Activated effector memory CD4-positive, alpha-beta T cell treated with Interleukin-2 at 50 U/mL for 16 hours (primary cell): ENCODE measurements around the gene PXDC1.
"Not testable (repeated sequence)": the region's sequence is repeated elsewhere in the genome, so short reads cannot be mapped to it uniquely, and the experiment has no call there.

Experiments
- DNase-seq: peaks from one replicate; pipeline ENCODE4 v3.0.0-alpha.2; 2020

PXDC1 gene

GRCh38 chr6:3729603-3730344, 21.7 kb downstream of the PXDC1 start:
- no peak for DNase-seq

DNA sequence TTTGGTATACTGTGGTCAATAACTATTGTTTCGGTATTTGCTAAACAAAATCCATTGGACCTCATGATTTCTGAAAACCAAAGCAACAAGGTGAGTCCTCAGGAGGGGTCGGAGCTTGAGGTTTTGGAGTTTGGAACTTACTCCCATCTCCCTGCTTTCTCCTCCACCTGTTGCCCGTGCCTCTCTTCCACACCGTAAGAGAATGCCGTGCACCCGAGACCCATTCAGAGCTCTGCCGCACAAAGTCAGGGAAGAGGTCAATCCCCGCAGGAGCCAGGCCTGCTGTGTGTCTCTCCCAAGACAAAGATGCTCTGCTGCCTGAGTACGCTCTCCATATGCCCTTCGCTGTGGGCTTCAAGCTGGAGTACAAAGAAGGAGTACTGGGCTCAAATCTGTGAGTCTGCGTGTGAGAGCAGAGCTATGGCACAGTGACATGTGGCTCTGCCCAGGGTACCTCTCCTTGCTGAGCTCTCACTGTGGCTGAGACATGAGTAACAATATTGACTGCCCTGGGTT, 23.9 kb downstream of the PXDC1 start:
- DNase-seq: no peak

- DNase-seq: no peak
Observed at GRCh38 chr6:3727036-3727435, 24.5 kb downstream of the PXDC1 start.

GRCh38 chr6:3726421-3726820, 25.1 kb downstream of the PXDC1 start:
- DNase-seq: no peak

DNA sequence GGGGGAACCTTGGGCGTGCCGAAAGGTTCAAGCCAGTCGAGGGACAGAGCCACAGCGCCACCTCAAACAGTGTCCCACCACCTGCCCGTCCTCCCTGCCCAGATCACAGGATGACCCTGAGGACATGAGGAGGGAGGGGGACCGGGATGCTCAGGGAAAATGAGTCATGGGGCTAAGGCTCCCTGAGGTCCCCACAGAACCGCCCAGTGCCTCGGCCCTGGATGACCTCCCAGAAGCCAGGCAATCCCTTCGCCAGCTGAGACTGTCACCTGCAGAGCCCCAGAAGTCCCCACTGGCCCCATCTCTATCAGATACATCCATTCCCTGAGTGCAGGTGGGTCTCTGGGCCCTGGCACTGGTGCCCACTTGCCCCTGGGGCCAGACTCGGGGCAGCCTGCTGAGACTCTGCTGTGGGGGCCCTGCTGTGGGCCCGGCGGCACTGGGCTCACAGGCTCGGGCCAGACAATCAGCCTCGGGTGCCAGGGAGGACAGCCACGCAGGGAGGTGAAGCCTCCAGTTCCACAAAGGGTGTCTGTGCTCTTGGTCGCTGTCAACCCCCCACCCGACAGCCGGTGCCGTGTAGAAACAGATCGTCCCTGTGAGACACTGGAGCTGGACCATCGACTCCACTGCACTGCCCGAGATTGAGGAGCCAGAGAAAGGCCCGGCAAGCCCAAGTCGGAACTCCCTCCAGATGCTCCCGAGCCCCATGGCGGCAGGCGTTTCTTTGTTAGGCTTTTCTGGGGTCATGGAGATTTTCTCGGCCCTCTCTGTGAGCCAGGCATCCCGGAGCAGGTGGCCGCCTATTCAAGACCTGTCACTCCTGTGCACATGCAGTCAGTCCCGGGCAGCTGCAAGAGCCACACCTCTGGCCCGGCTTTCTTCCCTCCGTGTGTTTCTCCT, 26.1 kb downstream of the PXDC1 start:
- DNase-seq: no peak

GRCh38 chr6:3724451-3725144, 26.9 kb downstream of the PXDC1 start:
- DNase-seq: no peak

DNA sequence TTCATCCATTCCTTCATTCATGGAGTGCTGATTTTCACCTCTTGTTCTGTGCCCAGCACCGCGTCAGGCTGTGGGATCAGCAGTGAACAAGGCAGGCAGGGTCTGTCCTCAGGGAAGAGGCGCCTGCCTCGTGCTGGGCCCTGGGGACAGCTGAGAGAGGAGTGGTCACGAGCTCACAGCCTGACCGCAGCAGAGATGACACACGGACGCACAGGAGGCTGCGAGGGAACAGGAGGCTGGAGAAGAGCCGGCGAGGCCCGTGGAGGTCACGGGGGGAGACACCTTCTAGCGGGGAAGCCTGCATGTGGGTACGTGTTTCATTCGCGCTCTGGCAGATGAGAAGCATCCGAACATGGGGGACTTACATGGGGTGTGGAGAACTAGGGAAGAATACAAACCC, 27.5 kb downstream of the PXDC1 start:
- no peak for DNase-seq

- no peak for DNase-seq
Observed at GRCh38 chr6:3723251-3723650, 28.3 kb downstream of the PXDC1 start.

GRCh38 chr6:3722785-3723184, 28.7 kb downstream of the PXDC1 start:
- no peak for DNase-seq

DNA sequence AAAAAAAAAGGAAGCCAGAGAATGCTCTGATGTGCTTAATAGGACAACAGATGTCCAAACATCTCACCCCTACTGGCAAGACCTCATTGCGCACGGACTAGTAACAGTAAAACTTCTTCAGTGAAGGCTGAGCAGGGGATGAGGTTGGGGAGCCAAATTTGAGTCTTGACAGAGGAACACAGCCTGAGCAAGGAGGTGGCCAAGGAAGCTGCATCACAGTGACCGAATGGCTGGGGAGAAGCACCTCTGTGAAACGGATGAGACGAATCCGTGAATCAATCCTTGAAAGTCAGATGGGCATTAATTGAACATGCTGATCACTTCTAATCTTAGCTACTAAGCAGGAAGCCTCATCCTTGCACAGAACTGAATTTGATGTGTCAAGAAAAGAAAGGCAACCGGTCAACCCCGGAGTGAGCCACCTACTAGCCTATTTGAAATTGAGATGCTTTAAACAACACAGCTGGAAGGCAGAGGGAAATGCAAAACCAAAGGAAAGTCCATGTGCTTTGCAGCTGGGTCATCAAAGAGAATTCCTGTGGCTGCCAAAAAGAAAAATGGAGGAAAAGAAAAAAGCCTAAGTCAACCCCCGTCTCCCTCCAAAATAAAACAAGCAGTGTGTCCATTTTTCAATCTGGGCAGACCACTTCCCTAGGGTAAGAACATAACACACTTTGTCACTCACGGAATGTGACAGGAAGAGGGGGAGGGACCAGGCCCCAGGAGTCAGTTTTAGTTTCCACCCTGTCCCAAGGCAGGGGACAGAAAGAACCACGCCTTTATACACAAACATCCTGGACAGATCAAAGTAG, 29.5 kb downstream of the PXDC1 start:
- DNase-seq: no peak

DNA sequence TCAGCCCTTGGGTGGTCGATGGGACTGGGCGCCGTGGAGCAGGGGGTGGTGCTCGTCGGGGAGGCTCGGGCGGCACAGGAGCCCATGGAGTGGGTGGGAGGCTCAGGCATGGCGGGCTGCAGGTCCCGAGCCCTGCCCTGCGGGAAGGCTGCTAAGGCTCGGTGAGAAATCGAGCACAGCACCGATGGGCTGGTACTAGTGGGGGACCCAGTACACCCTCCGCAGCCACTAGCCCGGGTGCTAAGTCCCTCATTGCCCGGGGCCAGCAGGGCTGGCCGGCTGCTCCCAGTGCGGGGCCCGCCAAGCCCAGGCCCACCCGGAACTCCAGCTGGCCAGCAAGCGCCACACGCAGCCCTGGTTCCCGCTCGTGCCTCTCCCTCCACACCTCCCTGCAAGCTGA, 30.7 kb downstream of the PXDC1 start:
- DNase-seq: not testable (repeated sequence)

- DNase-seq: no peak
Observed at GRCh38 chr6:3719462-3720308, 31.8 kb downstream of the PXDC1 start.

DNA sequence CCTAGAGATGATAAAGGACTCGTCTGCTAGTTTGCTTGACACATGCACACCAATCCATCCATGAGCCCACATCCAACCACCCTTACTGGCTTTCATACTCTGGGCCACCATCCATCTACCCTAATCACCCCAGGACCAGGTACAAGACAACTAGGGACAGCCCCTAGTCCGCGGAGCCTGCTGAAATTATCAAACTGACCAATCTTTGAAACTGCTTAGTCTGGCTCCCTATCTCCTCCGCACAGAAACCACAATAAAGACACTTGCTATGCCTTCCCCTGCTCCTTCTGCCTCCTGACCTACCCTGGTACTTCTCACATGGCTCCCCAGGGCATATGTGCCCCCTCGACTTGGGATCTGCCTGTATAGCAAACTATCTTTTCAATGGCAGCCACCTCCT, 33.1 kb downstream of the PXDC1 start:
- DNase-seq: no peak

DNA sequence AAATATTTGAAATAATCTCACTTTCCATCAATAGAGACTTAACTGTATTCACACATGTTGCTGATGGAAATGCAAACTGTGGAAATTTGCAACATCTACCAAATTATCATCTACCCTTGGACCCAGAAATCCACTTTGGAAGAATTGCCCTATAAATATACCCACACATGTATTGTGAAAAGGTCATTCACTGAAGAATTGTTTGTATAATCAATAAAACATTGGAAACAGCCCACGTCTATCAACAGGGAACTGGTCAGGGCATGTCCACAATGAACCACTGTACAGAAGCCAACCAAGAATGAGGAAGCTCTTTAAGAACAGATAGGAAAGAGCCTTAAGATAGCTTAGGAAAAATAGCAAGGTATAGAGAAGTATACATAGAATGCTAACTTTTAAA, 36.2 kb downstream of the PXDC1 start:
- no peak for DNase-seq

DNA sequence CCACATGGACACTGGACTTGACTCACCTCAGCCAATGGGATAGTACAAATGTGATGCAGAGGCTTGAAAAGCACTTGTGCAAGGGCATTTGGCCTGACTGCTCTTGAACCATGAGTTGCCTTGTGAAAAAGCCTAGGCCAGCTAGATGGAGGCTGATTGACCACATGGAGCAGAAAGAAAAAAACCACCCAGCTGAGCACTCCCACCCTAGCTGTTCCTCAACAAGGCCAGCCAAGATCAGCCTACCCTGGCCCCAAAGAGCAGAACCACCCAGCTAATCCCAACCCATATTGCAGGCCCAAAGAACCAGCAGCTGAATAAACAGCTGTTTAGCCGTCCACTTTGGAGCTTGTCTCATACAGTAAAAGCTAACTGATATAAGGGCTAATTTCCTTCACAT, 36.7 kb downstream of the PXDC1 start:
- no peak for DNase-seq

DNA sequence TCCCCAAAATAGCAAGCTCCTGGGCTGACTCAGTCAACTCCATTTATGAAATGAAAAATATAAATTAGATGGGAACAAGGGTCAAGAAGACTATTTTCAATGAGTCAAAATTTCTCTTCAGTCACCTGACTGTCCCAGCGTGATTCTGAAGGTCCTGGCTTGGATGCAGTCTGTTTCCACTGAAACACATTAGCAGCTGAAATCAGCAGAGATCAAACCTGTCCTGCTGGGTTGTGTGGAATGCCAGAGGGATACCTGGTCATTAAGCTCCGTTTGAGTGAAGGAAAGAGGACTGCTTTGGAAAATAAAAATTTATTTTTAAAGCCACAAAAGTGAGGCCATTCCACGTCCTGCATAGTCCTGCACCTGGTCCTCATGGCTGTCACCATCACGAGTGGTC, 37.4 kb downstream of the PXDC1 start:
- no peak for DNase-seq

- DNase-seq: no peak
Observed at GRCh38 chr6:3712827-3713665, 38.5 kb downstream of the PXDC1 start.

DNA sequence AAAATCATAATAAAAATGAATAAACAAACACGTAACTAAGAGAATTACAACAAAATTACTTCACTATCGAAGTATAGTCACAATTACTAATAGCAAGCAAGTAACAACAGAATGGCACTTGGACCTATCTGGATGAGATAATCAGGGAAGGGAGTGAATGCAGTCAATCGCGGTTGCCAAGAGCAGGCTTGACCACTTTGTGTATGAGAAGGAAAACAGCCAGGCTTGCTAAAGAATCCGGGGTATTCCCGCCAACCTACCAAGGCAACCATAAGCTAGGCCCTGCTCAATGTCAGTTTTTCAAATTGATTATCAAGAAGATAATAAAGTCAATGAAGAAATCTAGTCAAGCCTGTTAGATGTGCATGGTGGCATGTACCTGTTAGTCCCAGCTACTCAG, 39.7 kb downstream of the PXDC1 start:
- no peak for DNase-seq

GRCh38 chr6:3710403-3710802, 41.1 kb downstream of the PXDC1 start:
- no peak for DNase-seq

DNA sequence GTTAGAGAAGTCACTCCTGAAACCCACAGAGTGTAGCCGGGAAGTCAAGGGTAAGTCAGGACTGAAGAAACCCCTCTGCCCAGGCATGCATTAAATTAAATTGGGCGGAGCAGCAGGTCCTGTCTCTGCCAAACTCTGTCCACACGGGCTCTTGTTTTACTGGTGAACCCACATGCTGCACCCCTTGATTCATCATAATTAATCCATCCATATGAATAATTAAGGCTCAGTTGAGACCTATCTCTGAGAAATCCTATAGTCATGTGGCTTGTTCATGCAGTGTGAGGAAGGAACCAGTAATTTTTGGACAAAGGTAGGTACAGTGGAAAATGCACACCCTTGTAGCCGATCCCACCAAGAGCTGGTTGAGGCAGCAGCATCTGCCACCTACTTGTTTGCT, 43.0 kb downstream of the PXDC1 start:
- DNase-seq: no peak
